AG04450 (cell line): Measurements from ENCODE around the gene HIP1. TPM values are rescaled to one million over a fixed set of nuclear protein-coding genes. Genes with fewer than 3 reads are reported as not detected.
"Not testable (repeated sequence)": the region's sequence is repeated elsewhere in the genome, so short reads cannot be mapped to it uniquely, and the experiment has no call there.

ENCODE experiments used
- CTCF ChIA-PET: fragments of 300-600, 350-600 bp; formaldehyde crosslinking; extraction: SDS; loops from one replicate; lab custom pipeline; 2022; ENCODE audit warnings: antibody characterized with exemption, inconsistent platforms; lab: Charles Lee
- POLR2A ChIA-PET: fragments of 350-600 bp; formaldehyde crosslinking; extraction: SDS; loops from one replicate; lab custom pipeline; 2021; ENCODE audit warnings: antibody characterized with exemption, inconsistent platforms; lab: Yijun Ruan, JAX
- DNase-seq: peaks from one replicate; pipeline ENCODE4 v3.0.0-alpha.2; 2011; ENCODE audit warnings: low read depth, low spot score
- H3K27ac ChIP-seq: one replicate; pipeline ENCODE4 v1.5.1; 2012; ENCODE audit warnings: low read depth, low read length, control low read depth
- H3K27me3 ChIP-seq: one replicate; pipeline ENCODE4 v1.6.0; 2012; ENCODE audit warnings: low read length; ENCODE audit not compliant: control insufficient read depth, insufficient read depth
- H3K4me3 ChIP-seq: 2 replicates; pipeline ENCODE4 v1.5.1; 2011; ENCODE audit warnings: mild to moderate bottlenecking, low read depth, low read length, control low read depth
- H3K9me3 ChIP-seq: 2 replicates; pipeline ENCODE4 v1.5.1; 2012; ENCODE audit warnings: low read length; ENCODE audit not compliant: control insufficient read depth, insufficient read depth
- polyA plus RNA-seq: library from polyadenylated mRNA; depleted of rRNA; stranded (reverse); fragments of >200 nt; gene quantifications from 2 replicates; pipeline ENCODE4 v1.2.3, GENCODE V29; 2011
- TF ChIP-seq, protein P1 (sequence below): IDR thresholded peaks from 2 replicates; pipeline ENCODE4 v1.5.1; 2011; ENCODE audit warnings: low read depth, low read length, control low read depth, inconsistent platforms

Gene HIP1
- polyA plus RNA-seq, 1 experiment = 13.7 TPM

DNA sequence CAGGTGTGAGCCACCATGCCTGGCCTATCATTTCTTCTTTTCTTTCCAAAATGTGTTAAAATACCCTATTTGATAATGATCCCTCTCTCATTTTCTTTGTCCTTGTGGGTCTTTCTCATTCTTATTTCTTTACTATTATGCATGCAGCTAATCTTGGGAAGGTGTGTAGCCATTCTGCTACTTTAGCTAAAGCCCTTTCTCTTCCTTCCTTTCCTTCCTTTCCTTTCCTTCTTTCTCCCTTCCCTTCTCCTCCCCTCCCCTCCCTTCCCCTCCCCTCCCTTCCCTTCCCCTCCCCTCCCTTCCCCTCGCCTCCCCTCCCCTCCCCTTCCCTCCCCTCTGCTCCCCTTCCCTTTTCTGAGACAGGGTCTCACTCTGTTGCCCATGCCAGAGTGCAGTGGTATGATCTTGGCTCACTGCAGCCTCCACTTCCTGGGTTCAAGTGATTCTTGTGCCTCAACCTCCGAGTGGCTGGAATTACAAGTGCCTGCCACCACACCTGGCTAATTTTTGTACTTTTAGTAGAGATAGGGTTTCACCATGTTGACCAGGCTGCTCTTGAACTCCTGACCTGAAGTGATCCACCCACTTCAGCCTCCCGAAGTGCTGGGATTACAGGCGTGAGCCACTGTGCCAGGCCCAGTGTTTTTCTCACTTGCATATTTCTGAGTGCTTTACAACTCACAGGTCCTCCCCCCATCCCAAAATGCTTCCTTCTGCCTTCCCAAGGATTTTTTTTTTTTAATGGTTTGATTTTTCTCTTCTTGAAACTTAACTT, 42.3 kb downstream of the HIP1 start:
- TF ChIP-seq, protein P1, sequence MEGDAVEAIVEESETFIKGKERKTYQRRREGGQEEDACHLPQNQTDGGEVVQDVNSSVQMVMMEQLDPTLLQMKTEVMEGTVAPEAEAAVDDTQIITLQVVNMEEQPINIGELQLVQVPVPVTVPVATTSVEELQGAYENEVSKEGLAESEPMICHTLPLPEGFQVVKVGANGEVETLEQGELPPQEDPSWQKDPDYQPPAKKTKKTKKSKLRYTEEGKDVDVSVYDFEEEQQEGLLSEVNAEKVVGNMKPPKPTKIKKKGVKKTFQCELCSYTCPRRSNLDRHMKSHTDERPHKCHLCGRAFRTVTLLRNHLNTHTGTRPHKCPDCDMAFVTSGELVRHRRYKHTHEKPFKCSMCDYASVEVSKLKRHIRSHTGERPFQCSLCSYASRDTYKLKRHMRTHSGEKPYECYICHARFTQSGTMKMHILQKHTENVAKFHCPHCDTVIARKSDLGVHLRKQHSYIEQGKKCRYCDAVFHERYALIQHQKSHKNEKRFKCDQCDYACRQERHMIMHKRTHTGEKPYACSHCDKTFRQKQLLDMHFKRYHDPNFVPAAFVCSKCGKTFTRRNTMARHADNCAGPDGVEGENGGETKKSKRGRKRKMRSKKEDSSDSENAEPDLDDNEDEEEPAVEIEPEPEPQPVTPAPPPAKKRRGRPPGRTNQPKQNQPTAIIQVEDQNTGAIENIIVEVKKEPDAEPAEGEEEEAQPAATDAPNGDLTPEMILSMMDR = no peak
- Histone ChIP-seq H3K9me3 (no peaks in the 10 kb centered on the region), H3K4me3 (no peak overlapping the region), H3K27ac (no peak overlapping the region), H3K27me3 (no peaks in the 10 kb centered on the region)
- no peak for DNase-seq
- CTCF ChIA-PET = no interaction called here
- POLR2A ChIA-PET = no interaction called here

DNA sequence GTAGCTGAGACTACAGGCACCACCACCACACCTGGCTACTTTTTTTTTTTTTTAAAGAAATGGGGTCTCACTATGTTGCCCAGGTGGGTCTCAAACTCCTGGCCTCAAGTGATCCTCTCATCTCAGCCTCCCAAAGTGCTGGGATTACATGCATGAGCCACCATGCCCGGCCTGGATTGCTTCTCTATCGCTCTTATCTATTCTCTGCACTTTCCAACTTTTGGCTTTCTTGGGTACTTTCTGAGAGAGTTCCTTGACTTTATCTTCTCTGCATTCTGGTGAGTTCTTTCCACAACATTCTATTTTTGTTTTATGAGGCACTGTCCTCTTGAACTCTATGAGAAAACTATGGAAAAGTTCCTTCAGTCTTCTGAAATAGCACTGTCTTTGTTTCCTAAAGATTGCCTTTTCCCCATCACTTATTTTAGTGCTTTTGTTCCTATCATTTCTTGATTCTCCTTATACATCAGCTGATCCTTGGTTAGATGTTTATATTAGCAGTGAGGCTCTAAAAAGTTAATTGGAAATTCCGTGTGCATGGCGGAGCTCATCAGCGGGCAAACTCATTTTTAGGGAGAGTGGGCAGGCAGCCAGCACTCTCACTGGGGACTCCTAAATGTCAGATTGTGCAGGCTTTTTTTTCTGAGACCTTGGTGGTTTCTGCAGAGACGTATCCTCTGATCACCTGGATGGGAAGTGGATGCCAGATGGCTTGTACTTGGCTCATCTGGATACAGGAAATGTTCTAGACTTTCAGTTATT, 43.9 kb downstream of the HIP1 start:
- H3K27ac ChIP-seq = no peak overlapping the region
- TF ChIP-seq, protein P1 = no peak
- no peaks in the 10 kb centered on the region for H3K27me3 ChIP-seq
- POLR2A ChIA-PET = no interaction called here
- no peaks in the 10 kb centered on the region for H3K9me3 ChIP-seq
- CTCF ChIA-PET = no interaction called here
- no peak overlapping the region for H3K4me3 ChIP-seq
- DNase-seq = no peak

DNA sequence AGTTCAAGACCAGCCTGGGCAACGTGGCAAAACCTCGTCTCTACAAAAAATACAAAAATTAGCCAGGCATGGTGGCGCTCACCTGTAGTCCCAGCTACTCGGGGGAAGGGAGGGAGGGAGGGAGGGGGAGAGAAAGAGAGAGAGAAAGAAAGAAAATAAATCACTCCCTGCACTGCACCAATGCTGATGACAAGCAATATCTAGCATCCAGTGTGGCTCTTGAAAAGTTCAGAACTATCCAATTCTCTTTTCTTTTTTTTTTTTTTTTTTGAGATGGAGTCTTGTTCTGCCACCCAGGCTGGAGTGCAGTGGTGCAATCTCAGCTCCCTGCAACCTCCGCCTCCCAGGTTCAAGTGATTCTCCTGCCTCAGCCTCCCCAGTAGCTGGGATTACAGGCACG, 45.1 kb downstream of the HIP1 start:
- H3K27ac ChIP-seq, H3K27me3 ChIP-seq, POLR2A ChIA-PET, DNase-seq, H3K4me3 ChIP-seq, CTCF ChIA-PET, H3K9me3 ChIP-seq: not testable (repeated sequence)

DNA sequence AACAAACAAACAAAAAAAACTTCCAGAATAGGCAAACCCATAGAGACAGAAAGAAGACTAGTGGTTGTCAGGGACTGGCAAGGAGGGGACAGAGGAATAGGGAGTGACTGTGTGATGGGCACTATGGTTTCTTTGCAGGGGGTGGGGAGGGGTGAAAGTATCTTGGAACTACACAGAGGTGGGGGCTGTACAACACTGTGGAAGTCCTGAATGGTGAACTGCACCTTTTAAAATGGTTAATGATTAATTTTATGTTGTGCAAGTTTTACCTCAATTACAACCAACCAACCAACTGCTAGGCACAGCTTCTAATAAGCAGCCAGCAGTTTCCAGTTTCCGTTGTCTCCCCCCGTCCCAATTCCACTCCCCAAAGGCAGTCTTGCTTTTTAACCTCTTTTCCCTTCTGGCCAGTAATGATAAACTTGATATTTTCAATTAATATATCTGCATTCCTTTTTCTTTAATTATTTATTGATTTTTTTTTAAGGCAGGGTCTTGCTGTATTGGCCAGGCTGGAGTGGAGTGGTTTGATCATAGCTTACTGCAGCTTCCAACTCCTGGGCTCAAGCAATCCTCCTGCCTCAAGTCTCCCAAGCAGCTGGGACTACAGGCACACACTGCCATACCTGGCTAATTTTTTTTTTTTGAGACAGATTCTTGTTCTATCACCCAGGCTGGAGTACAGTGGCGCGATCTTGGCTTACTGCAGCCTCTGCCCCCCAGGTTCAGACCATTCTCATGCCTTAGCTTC, 46.8 kb downstream of the HIP1 start:
- ChIA-PET POLR2A (no interaction called here), CTCF (no interaction called here)
- TF ChIP-seq, protein P1 = no peak
- Histone ChIP-seq H3K27ac (no peak overlapping the region), H3K27me3 (no peaks in the 10 kb centered on the region), H3K9me3 (no peaks in the 10 kb centered on the region), H3K4me3 (no peak overlapping the region)
- no peak for DNase-seq

DNA sequence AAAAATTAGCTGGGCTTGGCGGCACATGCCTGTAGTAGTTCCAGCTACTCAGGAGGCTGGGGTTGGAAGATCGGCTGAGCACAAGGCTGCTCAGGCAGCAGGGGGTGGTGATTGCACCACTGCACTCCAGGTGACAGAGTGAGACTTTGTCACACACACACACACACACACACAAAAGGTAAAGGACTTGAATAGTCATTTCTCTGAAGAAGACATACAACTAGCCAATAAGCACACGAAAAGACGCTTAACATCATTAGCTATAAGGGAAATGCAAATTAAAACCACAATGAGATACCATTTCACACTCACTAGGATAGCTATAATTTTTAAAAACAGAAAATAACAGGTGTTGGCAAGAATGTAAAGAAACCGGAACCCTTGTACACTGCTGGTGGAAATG, 48.6 kb downstream of the HIP1 start:
- no peak for DNase-seq
- no peaks in the 10 kb centered on the region for H3K27me3 ChIP-seq
- CTCF ChIA-PET = no interaction called here
- TF ChIP-seq, protein P1 = no peak
- no peaks in the 10 kb centered on the region for H3K9me3 ChIP-seq
- POLR2A ChIA-PET = no interaction called here
- no peak overlapping the region for H3K27ac ChIP-seq
- H3K4me3 ChIP-seq = no peak overlapping the region
